ENCODE results near the gene CDH13.
A peak's percentile ranks its signal among the peaks of the same experiment; 100 is the strongest.

The CDH13 gene

GRCh38 chr16:82628711-82629110 lies 1.9 kb downstream of the CDH13 start:
- no peak for DNase-seq

DNA sequence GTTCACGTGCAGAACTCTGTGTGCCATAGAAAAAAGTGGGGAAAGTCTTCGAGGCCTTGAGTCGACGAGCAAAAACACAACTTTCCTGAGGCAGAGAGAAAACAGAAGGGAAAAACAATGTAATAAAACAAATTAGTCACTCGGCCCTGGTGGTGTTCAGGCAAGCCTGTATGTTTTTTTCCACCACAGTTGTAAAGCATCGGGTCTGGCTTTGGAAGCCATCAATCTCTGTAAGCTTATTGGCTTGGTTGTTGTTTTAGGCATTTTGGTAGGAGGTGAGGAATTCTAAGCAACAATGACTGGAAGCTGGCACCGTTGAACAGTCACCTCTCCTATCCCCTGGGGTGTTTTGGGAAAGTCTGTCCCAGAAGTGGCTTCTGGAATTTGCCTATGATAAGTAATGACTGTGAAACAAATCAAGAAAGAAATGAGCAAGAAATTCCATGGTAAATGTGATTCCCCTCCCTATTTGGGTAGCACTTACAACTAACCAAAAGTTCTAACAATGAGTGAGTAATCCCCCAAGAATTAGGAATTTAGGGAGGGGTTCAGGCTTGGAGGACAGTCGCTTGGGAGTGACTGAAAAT lies 2.8 kb downstream of the CDH13 start:
- DNase-seq, result peak; percentile 84

DNA sequence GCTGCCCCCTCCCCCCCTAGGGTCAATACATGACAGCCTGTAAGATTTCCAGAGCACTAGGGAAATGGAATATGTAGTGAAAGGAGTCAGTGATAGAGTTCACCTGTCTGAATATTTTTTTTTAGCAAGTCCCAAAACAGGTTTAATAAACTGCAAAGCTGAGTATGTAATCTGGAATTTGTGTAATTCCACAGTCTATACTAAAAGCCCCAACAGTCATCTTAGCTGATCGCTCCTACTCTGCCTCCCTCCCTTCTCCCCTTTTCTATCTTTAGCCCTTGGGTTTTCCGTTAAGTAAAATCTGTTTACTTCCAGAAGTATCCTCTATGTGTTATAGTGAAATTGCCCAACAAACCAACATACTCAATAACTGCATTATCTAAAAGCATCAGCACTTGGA lies 3.5 kb downstream of the CDH13 start:
- DNase-seq, result peak; percentile 57

- DNase-seq, result peak; percentile 49
Observed at GRCh38 chr16:82630688-82631087, 3.9 kb downstream of the CDH13 start.

DNA sequence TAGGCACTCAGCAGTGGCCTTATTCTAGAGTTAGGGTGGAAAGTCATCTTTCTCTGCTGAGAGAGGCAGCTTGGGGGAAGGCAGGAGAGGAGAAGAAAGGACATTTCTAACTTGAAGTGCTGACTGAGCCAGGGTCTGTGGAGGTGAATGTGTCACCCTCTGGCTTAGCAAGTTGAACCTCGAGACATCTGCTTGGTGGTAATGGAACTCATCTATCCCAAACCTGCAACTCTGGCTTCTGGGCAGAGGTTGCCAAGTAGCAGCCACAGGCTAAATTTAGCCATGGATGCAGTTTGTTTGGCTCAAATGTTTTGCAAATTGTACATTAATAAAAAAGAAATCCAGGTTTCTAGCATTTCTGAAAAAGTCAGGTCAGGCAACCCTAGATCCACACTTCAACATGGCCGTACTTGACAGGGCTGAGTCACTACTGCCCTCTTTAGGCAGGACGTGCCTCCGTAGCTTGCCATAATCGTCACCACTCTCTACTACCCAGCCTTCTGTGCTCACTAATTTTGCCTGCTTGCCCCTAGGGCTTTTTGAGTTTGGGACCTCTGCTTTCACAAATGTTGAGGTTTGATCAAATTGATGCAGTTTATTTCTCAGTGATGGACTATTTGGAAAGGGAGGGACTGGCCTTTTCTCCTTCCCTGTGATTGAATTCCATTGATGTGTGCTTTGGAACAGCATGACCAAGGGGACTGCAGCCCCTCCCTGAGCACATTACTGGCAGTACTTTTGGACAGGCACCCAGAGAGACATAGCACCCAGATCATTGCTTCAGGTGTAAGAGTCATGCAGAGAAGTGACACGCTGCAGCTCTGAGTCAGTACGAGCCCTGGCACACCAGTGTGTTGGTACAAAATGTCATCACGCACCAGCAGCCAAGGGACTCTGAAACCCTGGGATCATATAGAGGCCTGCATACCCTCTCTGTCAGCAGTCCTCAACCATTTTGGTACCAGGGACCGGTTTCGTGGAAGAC lies 5.2 kb downstream of the CDH13 start:
- DNase-seq, result no peak

- DNase-seq, result peak; percentile 55
Observed at GRCh38 chr16:82633964-82634600, 7.3 kb downstream of the CDH13 start.

GRCh38 chr16:82634955-82635610 lies 8.3 kb downstream of the CDH13 start:
- no peak for DNase-seq

DNA sequence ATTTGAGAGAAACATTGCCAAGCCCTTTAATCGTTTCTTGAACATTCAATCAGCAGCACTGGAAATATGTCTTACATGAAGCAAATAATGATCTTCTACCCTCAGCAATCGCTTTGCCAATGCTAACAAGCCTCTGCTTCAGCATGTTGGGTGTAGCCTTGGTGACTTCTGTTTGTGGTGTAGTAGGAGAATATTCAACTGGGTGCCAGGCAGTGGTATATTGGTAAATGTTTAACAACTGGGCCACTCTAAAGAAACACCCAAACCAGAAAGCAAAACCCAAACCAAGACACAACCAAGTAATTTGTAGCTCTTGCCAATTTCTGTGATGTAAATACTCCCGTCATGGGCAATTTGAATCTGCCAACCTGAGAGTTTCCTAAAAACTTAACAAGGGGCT lies 9.7 kb downstream of the CDH13 start:
- no peak for DNase-seq

GRCh38 chr16:82636958-82637357 lies 10.2 kb downstream of the CDH13 start:
- DNase-seq, result no peak

DNA sequence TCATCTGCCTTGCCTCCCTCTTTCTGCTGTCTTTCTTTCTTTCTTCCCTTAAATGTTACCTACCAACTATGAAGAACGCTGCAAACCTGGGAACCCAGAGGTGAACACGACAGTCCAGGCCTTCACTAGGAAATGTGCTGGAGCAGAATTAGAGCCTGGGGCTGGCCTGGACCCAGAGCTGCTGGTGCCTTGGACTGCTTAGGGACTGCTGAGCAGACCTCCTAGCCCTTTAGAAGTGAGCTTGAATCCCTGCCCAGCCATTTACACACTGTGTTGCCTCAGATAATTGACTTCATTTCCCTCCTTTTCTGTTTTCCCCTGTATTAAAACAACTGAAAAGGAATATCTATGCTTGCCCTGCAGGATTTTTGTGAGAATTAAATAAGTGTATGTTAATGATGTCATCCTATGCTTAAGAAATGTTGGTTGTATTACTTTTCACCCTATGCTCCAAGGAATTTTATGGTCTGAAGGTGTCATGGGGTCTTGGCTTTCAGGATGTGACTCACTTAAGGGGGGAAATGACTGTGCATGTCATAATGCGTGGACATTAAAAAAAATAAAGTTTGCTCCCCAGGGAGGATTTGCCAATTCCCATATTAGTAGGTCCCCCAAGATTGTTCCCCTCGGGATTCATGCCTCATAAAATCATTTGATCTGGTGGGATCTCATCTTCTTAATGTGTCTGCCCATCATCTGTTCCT lies 11.5 kb downstream of the CDH13 start:
- DNase-seq, result peak; percentile 86

- DNase-seq, result no peak
Observed at GRCh38 chr16:82639263-82639662, 12.5 kb downstream of the CDH13 start.

- peak; percentile 57 for DNase-seq
Observed at GRCh38 chr16:82639666-82640336, 13.0 kb downstream of the CDH13 start.

DNA sequence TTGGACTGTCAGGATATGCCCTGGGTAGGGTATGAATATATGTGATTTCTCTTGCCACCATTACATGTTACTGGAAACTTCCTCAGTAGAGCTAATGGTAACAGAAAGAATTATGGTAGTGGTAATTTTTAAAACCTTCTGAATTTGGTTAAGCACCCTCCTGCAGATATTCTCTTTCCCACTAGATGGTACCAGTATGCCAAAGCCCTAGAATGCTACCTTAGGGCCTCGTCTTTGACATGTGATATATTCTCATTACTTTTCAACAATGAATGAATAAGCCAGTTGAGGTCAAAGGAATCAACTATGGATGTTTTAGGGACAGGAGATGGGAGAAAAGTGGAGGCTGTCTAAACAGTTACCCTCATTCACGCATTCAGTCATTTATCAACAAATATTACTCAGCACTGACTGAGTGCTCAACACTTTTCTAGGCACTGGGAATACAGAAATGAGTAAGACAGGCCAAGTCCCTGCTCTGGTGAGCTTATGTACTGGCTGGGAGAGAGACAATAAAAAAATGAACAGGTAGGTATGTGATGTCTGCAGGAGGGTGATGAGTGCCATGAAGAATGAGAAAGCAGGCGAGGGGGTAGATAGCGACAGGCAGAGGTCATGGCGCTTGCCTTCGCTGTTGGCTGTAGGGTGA lies 14.7 kb downstream of the CDH13 start:
- DNase-seq, result peak; percentile 47

GRCh38 chr16:82643136-82643535 lies 16.4 kb downstream of the CDH13 start:
- DNase-seq, result no peak

- no peak for DNase-seq
Observed at GRCh38 chr16:82643936-82644630, 17.3 kb downstream of the CDH13 start.

DNA sequence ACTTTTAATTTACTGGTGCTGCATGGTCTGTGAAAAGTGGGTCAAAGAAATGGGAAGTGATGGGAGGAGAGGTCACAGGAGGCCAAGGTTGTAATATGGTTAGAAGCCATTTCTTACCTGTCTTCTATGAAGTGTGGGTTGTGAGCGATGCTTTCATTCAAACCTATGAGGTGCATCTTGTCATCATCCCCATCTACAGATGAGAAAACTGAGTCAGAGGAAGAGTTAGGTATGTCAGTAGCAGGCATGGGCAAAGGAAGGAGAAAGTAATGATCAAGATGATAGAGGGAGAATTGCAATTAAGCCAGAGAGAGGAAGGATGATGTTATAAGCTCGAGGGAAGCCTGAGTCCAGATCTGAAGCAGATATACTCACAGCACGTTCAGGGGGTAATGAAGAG lies 19.7 kb downstream of the CDH13 start:
- no peak for DNase-seq

- peak; percentile 35 for DNase-seq
Observed at GRCh38 chr16:82649766-82650165, 23.0 kb downstream of the CDH13 start.

- no peak for DNase-seq
Observed at GRCh38 chr16:82650804-82651203, 24.0 kb downstream of the CDH13 start.

DNA sequence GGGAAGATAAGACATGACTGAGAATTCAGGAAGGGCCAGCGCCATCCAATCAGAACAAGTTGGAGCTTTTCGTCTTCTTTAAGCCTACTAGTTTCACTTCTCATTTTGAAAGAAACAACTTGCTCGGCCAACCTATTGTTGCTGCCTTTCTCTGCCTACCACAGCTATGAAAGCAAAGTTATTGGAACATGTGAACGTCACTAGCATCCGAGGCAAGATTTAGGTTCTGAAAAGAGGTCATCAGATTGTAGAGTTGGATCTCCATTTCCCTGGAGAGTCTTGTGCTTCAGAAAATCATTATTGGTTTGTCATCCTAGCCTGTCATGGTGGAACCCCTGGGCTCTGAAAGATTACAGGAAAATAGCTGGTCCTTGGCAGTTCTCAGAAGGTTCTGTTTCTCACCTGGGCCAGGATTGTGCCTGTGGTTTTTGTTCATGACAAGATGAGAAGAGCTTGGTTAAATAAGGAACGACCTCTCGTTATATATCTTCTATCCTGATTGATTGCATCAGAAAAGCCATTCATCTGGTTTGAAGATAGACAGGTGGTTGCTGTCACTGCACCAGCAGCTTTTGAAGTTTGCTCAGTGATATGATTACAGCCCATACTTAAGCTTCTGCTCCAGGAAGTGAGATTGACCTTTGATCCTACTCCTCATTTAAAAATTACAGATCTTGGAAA lies 25.3 kb downstream of the CDH13 start:
- no peak for DNase-seq

GRCh38 chr16:82652826-82653225 lies 26.1 kb downstream of the CDH13 start:
- no peak for DNase-seq
